H1 (cell line): ENCODE measurements around the gene ALG6. TPM values are rescaled to one million over a fixed set of nuclear protein-coding genes. Genes with fewer than 3 reads are reported as not detected.

Source experiments
- ASH2L ChIP-seq: fragments of 200-600, 300-600 bp; sonication (generic); IDR thresholded peaks from one replicate; pipeline ENCODE4 v1.7.1; 2017; ENCODE audit warnings: low read length
- CEBPB ChIP-seq: IDR thresholded peaks from 2 replicates; pipeline ENCODE4 v1.6.1; 2012; ENCODE audit warnings: low read depth, low read length
- CHD2 ChIP-seq: IDR thresholded peaks from 2 replicates; pipeline ENCODE4 v1.6.1; 2012; ENCODE audit warnings: low read length, improper control_type of control experiment
- CTBP2 ChIP-seq: IDR thresholded peaks from 2 replicates; pipeline ENCODE4 v1.7.0; 2011; ENCODE audit warnings: borderline replicate concordance, mild to moderate bottlenecking, moderate library complexity, mixed read lengths, low read length; ENCODE audit not compliant: insufficient read depth, insufficient read length
- E2F6 ChIP-seq: IDR thresholded peaks from 2 replicates; pipeline ENCODE4 v1.6.1; 2012; ENCODE audit warnings: inconsistent platforms
- EP300 ChIP-seq, 2 experiments: IDR thresholded peaks; 1 replicate in 1 of 2; 2 replicates in 1 of 2; pipeline ENCODE4 v1.6.1; 2011 to 2012; ENCODE audit warnings: low read depth in 2 of 2, low read length in 2 of 2, mild to moderate bottlenecking in 2 of 2, borderline replicate concordance in 1 of 2, inconsistent platforms in 1 of 2, moderate library complexity in 1 of 2
- EZH2 ChIP-seq: fragments of 200-600 bp; sonication (generic); IDR thresholded peaks from 2 replicates; pipeline ENCODE4 v1.7.1; 2012; ENCODE audit warnings: low read depth, mild to moderate bottlenecking, moderate library complexity, low read length, inconsistent platforms; ENCODE audit not compliant: severe bottlenecking
- FOSL1 ChIP-seq: IDR thresholded peaks from 2 replicates; pipeline ENCODE4 v1.6.1; 2011; ENCODE audit warnings: mild to moderate bottlenecking, low read depth, low read length, moderate library complexity; ENCODE audit not compliant: insufficient read depth
- KDM1A ChIP-seq: fragments of 200-600, 300-600 bp; sonication (generic); IDR thresholded peaks from 2 replicates; pipeline ENCODE4 v1.7.1; 2016; ENCODE audit warnings: mild to moderate bottlenecking, low read length, borderline replicate concordance
- MAX ChIP-seq: IDR thresholded peaks from 2 replicates; pipeline ENCODE4 v1.6.1; 2012; ENCODE audit warnings: inconsistent platforms
- NRF1 ChIP-seq: IDR thresholded peaks from 2 replicates; pipeline ENCODE4 v1.6.1; 2011; ENCODE audit warnings: mild to moderate bottlenecking, low read depth, low read length, improper control_type of control experiment
- PHF8 ChIP-seq: fragments of 200-600 bp; sonication (generic); conservative IDR thresholded peaks from 2 replicates; pipeline ENCODE4 v1.7.1; 2012; ENCODE audit warnings: low read depth, mild to moderate bottlenecking, inconsistent platforms, low read length, moderate library complexity
- RBBP5 ChIP-seq: IDR thresholded peaks from 2 replicates; pipeline ENCODE4 v1.7.1; 2012; ENCODE audit warnings: low read depth, mild to moderate bottlenecking, inconsistent platforms, low read length, moderate library complexity, borderline replicate concordance
- RNF2 ChIP-seq: fragments of 200-900, 300-1000 bp; sonication (generic); IDR thresholded peaks from 2 replicates; pipeline ENCODE4 v1.7.1; 2016; ENCODE audit warnings: borderline replicate concordance, low read depth, mild to moderate bottlenecking, antibody characterized with exemption, low read length; ENCODE audit not compliant: poor library complexity, severe bottlenecking; ENCODE audit errors: missing control alignments
- SP1 ChIP-seq: IDR thresholded peaks from 2 replicates; pipeline ENCODE4 v1.6.1; 2011; ENCODE audit warnings: low read depth, low read length
- SP4 ChIP-seq: IDR thresholded peaks from 2 replicates; pipeline ENCODE4 v1.6.1; 2012; ENCODE audit warnings: low read length, inconsistent platforms
- SUZ12 ChIP-seq: fragments of 200-600 bp; sonication (generic); IDR thresholded peaks from 2 replicates; pipeline ENCODE4 v1.6.1; 2012; ENCODE audit warnings: mild to moderate bottlenecking, inconsistent platforms, low read length, moderate library complexity, mixed read lengths
- TBP ChIP-seq: IDR thresholded peaks from 2 replicates; pipeline ENCODE4 v1.6.1; 2011; ENCODE audit warnings: low read depth, low read length, improper control_type of control experiment
- polyA plus RNA-seq, 7 experiments: library from polyadenylated mRNA; depleted of rRNA in 3 of 7; stranded (reverse) in 5 of 7; unstranded in 2 of 7; fragments of >200 nt in 5 of 7; fragments of 200-250 nt in 2 of 7; gene quantifications; 1 replicate in 5 of 7; 2 replicates in 1 of 7; 4 replicates in 1 of 7; pipeline versions ENCODE4 v1.2.1 to v1.2.3, GENCODE V29; 2011 to 2013; ENCODE audit warnings: missing spikeins in 2 of 7, mixed read lengths in 2 of 7
- total RNA-seq: library from RNA; stranded (reverse); fragmentation: NEBNext Ultra II Directional; extraction: Animal tissue kit (Norgen Biotek cat#: 25700); gene quantifications from 2 replicates; pipeline ENCODE4 v1.2.1, GENCODE V29; 2021

Gene ALG6
- total and polyA plus RNA-seq, 2 of the 8 experiments (the other 6 are each of a cell fraction or from before 2014, with no cell fraction given), result 17.8 to 26.8 TPM

- TF ChIP-seq CHD2 (no peak), MAX (peak; percentile 85), RNF2 (peak; percentile 28), KDM1A (no peak), NRF1 (no peak), EP300 (IDR thresholded peaks at IDR 0.05; ENCODE audit: borderline replicate concordance in 1 of 2, low read depth in 2 of 2, low read length in 2 of 2) (no peak), EZH2 (peak; percentile 72), SP1 (no peak), CEBPB (no peak), ASH2L (no peak), RBBP5 (no peak; the same call in none of the 2 replicates), FOSL1 (no peak), E2F6 (peak; percentile 98), SUZ12 (peak; percentile 61; the same call in 1 of the 2 replicates), TBP (no peak; the same call in 1 of the 2 replicates), PHF8 (0 out of 2 replicates have a peak, but pooled peaks have one; percentile 16), CTBP2 (no peak), SP4 (no peak)
These were observed 37.7 kb upstream of the ALG6 start (continued) for GRCh38 chr1:63329621-63330330.
